Central memory CD8-positive, alpha-beta T cell (primary cell): ENCODE data around the gene CILP.
"Not testable (repeated sequence)": the region's sequence is repeated elsewhere in the genome, so short reads cannot be mapped to it uniquely, and the experiment has no call there.

Experiments used
- ATAC-seq: fragments of 150-1000 bp; cut with Tn5 transposase; replicated peaks from 2 replicates; pipeline ENCODE4 v1.10.0; 2022; ENCODE audit warnings: mild to moderate bottlenecking, moderate FRiP score, moderate number of reproducible peaks; ENCODE audit not compliant: poor library complexity, severe bottlenecking; ENCODE audit errors: extremely low read depth
- DNase-seq, 2 donors: peaks; one replicate each; pipeline ENCODE4 v3.0.0; 2021; ENCODE audit warnings: low spot score in 2 of 2
- H3K27ac Mint-ChIP-seq: one replicate; pipeline ENCODE4 v1.8.0; 2022; ENCODE audit warnings: low read depth, mild to moderate bottlenecking, moderate library complexity, mixed read lengths
- H3K27me3 Mint-ChIP-seq: one replicate; pipeline ENCODE4 v1.8.0; 2022; ENCODE audit warnings: mixed read lengths
- H3K36me3 Mint-ChIP-seq: one replicate; pipeline ENCODE4 v1.8.0; 2022; ENCODE audit warnings: mild to moderate bottlenecking, moderate library complexity, mixed read lengths; ENCODE audit not compliant: insufficient read depth
- H3K4me1 Mint-ChIP-seq: one replicate; pipeline ENCODE4 v1.8.0; 2022; ENCODE audit warnings: mixed read lengths
- H3K4me3 Mint-ChIP-seq: one replicate; pipeline ENCODE4 v1.8.0; 2022; ENCODE audit warnings: mild to moderate bottlenecking, moderate library complexity, mixed read lengths
- H3K9me3 Mint-ChIP-seq: one replicate; pipeline ENCODE4 v1.8.0; 2022; ENCODE audit warnings: mixed read lengths

CILP gene

DNA sequence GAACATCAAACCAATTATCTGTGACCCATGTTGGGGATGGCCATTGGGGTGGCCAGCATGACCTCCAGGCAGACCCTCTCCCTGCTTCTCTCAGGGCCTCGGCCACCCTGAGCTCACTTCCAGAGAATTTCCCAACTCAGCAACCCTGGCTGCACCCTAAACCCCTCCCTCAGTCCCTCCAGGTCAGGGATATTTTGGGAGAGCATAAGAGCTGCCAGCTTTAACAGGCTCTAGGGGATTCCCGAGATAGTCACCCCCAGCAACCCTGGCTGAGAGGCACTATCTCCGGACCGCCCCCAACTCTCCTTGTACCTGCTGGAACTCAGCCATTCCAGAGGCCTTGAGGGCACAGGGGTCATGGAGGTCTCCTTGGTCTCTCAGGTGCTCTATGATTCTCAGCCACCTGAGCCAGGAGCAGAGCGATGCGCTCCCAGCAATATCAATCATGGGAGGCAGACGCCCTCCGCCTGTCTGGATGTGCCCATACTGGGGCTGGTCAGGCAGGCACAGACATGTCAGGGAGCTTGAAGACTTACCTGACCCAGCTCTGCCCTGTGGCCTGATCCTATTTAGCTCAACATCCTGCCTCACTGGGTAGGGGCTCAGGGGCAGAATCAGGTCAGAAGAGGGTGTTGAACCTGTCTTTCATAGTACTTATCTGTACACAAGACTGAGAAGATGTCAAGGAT lies 34.9 kb upstream of the CILP start:
- no peak for DNase-seq
- H3K9me3 Mint-ChIP-seq = no peaks in the 10 kb centered on the region
- H3K27ac Mint-ChIP-seq = no peak overlapping the region
- no peak for ATAC-seq
- H3K27me3 Mint-ChIP-seq = no peaks in the 10 kb centered on the region
- H3K4me3 Mint-ChIP-seq = no peak overlapping the region
- H3K36me3 Mint-ChIP-seq = peaks cover 5% of the 10 kb centered on the region
- H3K4me1 Mint-ChIP-seq = no peaks in the 10 kb centered on the region

DNA sequence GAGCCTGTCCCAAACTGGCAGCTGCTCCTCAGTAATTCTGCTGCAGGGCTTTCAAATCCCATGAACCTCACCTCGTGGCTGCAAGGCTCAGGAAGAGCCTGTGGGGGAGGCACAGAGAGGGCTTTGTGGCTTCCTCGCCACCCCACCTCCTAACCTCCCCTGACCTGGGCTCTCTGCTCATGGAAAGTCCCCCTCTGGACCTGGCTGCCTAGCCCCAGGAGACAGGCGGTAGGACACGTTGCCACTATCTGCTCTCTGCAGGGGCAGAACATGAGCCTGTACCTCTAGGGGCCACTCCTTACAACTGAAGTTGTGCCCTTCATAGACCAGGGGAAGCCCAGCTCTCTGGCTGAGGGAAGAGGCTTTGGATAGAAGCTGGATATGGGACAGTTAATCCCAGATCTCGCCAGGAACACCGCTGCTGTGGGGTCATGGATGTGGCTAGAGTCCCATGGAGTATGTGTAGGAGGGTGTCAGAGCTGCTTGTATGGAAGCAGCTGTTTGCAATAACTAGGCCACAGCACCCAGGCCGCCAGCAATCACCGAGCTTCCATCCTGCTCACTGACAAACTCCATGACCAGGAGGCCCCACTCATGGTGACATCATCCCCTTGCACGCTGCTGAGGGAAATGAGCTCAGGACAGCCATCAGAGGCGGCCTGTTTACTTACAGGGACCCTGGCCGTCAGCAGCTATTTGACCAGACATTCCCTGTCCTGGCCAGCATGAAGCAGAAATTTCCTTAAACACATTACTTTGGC lies 34.0 kb upstream of the CILP start:
- H3K27ac Mint-ChIP-seq = no peak overlapping the region
- H3K4me3 Mint-ChIP-seq = no peak overlapping the region
- no peaks in the 10 kb centered on the region for H3K27me3 Mint-ChIP-seq
- H3K4me1 Mint-ChIP-seq = no peaks in the 10 kb centered on the region
- H3K36me3 Mint-ChIP-seq = peaks cover 3% of the 10 kb centered on the region
- H3K9me3 Mint-ChIP-seq = no peaks in the 10 kb centered on the region
- ATAC-seq (no peak), DNase-seq (no peak)

GRCh38 chr15:65244638-65245037 lies 33.4 kb upstream of the CILP start:
- no peak for DNase-seq
- Mint-ChIP-seq H3K4me3 (no peak overlapping the region), H3K9me3 (no peaks in the 10 kb centered on the region), H3K36me3 (peaks cover 3% of the 10 kb centered on the region), H3K27me3 (no peaks in the 10 kb centered on the region), H3K27ac (no peak overlapping the region), H3K4me1 (no peaks in the 10 kb centered on the region)
- no peak for ATAC-seq

DNA sequence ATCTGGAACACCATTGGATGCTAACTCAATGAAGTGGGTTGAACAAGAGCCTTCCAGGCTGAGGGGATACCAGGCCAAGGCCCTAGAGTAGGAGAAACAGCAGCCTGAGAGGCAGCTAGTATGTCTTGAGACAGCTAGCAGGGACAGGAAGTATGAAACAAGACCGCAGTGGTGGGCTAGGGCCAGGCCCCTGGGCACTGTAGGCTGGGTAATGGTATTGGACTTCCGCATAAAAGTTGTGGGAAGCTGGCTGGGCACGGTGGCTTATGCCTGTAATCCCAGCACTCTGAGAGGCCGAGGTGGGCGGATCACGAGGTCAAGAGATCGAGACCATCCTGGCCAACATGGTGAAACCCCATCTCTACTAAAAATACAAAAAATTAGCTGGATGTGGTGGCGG lies 25.2 kb upstream of the CILP start:
- H3K4me3 Mint-ChIP-seq, H3K36me3 Mint-ChIP-seq, H3K9me3 Mint-ChIP-seq, H3K4me1 Mint-ChIP-seq, ATAC-seq, DNase-seq, H3K27ac Mint-ChIP-seq, H3K27me3 Mint-ChIP-seq: not testable (repeated sequence)

GRCh38 chr15:65233696-65234095 lies 22.4 kb upstream of the CILP start:
- H3K27me3 Mint-ChIP-seq = no peaks in the 10 kb centered on the region
- no peak overlapping the region for H3K4me3 Mint-ChIP-seq
- H3K4me1 Mint-ChIP-seq = no peaks in the 10 kb centered on the region
- DNase-seq (no peak), ATAC-seq (no peak)
- no peaks in the 10 kb centered on the region for H3K9me3 Mint-ChIP-seq
- peaks cover 2% of the 10 kb centered on the region for H3K36me3 Mint-ChIP-seq
- no peak overlapping the region for H3K27ac Mint-ChIP-seq

- Mint-ChIP-seq H3K9me3 (no peaks in the 10 kb centered on the region), H3K4me1 (no peaks in the 10 kb centered on the region), H3K4me3 (no peak overlapping the region), H3K27ac (no peak overlapping the region), H3K27me3 (no peaks in the 10 kb centered on the region), H3K36me3 (peaks cover 2% of the 10 kb centered on the region)
- no peak for ATAC-seq
- DNase-seq = no peak
These were observed 21.2 kb upstream of the CILP start for GRCh38 chr15:65232520-65232919.

GRCh38 chr15:65231306-65231705 lies 20.0 kb upstream of the CILP start:
- Mint-ChIP-seq H3K9me3 (no peaks in the 10 kb centered on the region), H3K4me3 (no peak overlapping the region), H3K27me3 (no peaks in the 10 kb centered on the region), H3K4me1 (no peaks in the 10 kb centered on the region), H3K27ac (no peak overlapping the region), H3K36me3 (peaks cover 2% of the 10 kb centered on the region)
- ATAC-seq (no peak), DNase-seq (no peak)

GRCh38 chr15:65226901-65227300 lies 15.6 kb upstream of the CILP start:
- H3K4me1 Mint-ChIP-seq, H3K9me3 Mint-ChIP-seq, H3K36me3 Mint-ChIP-seq, H3K27me3 Mint-ChIP-seq, ATAC-seq, H3K4me3 Mint-ChIP-seq, DNase-seq, H3K27ac Mint-ChIP-seq: not testable (repeated sequence)

DNA sequence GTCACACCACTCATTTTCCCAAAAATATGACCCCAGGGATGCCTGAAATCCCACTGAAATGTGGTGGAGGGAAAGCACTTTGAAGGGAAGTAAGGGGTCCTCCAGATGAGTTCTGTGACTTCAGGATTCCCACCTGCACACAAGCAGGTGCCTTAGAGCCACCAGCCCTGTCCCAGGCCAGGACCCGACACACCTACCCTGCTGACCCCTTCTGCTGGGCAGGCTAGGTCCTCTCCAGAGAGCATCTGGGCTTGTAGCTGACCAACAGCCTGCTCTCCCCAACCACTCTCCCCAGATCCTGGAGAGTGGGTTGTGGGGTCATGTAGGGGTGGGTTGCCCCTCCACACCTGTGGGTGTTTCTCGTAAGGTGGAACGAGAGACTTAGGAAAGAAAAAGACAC lies 14.9 kb upstream of the CILP start:
- Mint-ChIP-seq H3K4me1 (no peaks in the 10 kb centered on the region), H3K27me3 (no peaks in the 10 kb centered on the region), H3K27ac (no peak overlapping the region), H3K9me3 (no peaks in the 10 kb centered on the region), H3K4me3 (no peak overlapping the region), H3K36me3 (no peaks in the 10 kb centered on the region)
- ATAC-seq = no peak
- DNase-seq = no peak

GRCh38 chr15:65223996-65224395 lies 12.7 kb upstream of the CILP start:
- ATAC-seq = no peak
- no peaks in the 10 kb centered on the region for H3K9me3 Mint-ChIP-seq
- no peaks in the 10 kb centered on the region for H3K36me3 Mint-ChIP-seq
- H3K27me3 Mint-ChIP-seq = no peaks in the 10 kb centered on the region
- H3K4me3 Mint-ChIP-seq = no peak overlapping the region
- DNase-seq = no peak
- H3K4me1 Mint-ChIP-seq = no peaks in the 10 kb centered on the region
- peak overlapping the region; percentile 33 for H3K27ac Mint-ChIP-seq

GRCh38 chr15:65222891-65223290 lies 11.6 kb upstream of the CILP start:
- Mint-ChIP-seq H3K27me3 (no peaks in the 10 kb centered on the region), H3K4me3 (no peak overlapping the region), H3K9me3 (no peaks in the 10 kb centered on the region), H3K27ac (no peak overlapping the region), H3K4me1 (peaks cover 4% of the 10 kb centered on the region), H3K36me3 (no peaks in the 10 kb centered on the region)
- ATAC-seq (no peak), DNase-seq (no peak)

DNA sequence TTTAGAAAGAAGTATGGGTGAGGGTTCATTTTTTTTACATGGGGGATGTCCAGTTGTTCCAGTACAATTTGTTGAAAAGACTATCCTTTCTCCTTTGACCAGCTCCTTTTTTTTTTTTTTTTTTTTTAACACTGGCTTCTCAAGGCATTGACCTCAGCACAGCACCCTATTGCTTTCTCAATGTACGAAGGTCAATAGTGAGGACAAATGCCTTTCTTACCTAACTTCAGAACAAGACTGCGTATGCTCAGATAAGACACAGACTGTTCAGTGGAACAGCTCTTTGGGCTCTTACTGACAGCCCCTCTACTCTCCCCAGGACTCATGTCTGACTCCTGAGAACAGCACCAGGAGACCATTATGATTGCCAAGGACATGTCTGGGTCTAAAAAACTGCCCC lies 10.4 kb upstream of the CILP start:
- no peaks in the 10 kb centered on the region for H3K36me3 Mint-ChIP-seq
- DNase-seq (no peak), ATAC-seq (no peak)
- H3K27me3 Mint-ChIP-seq = no peaks in the 10 kb centered on the region
- H3K4me1 Mint-ChIP-seq = peaks cover 10% of the 10 kb centered on the region
- H3K9me3 Mint-ChIP-seq = no peaks in the 10 kb centered on the region
- H3K4me3 Mint-ChIP-seq = no peak overlapping the region
- no peak overlapping the region for H3K27ac Mint-ChIP-seq

DNA sequence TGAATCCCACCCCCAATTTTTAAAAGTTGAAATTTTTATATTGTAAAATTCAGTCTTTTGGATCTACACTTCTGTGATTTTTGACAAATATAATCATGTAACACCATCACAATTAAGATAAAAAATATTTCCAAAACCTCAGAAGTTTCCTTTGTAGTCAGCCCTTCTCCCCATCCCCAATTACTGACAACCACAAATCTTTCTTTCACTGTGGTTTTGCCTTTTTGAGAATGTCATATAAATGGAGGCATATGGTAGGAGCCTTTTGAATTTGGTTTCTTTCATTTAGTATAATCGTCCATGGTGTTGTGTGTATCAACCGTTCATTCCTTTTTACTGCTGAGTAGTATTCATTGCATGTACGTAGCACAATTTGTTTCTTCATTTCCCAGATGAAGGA lies 7.9 kb upstream of the CILP start:
- H3K9me3 Mint-ChIP-seq = no peaks in the 10 kb centered on the region
- no peaks in the 10 kb centered on the region for H3K36me3 Mint-ChIP-seq
- ATAC-seq (no peak), DNase-seq (no peak)
- peaks cover 10% of the 10 kb centered on the region for H3K4me1 Mint-ChIP-seq
- H3K27ac Mint-ChIP-seq = no peak overlapping the region
- H3K27me3 Mint-ChIP-seq = no peaks in the 10 kb centered on the region
- H3K4me3 Mint-ChIP-seq = no peak overlapping the region
